Measurements from ENCODE around the gene UNC45A.

The UNC45A gene

DNA sequence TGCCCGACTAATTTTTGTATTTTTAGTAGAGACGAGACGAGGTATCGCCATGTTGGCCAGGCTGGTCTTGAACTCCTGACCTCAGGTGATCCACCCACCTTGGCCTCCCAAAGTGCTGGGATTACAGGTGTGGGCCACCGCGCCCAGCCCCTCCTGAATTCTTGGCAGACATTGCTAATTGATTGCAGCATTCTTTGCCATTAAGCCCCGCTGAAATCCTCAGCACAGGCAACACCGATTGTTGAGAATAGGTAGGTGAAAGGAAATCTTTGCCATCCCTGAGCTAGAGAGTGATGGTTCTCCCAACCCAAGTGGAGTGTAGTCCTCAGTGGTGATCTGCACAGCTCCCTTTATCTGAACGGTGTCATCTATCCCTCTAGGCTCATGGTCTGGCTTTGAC lies 30.3 kb upstream of the UNC45A start:
- Histone ChIP-seq H3K4me1 (ENCODE audit: insufficient read depth, low read length, severe bottlenecking) (peaks cover 18% of the 10 kb centered on the region), H3K27ac (ENCODE audit: low read depth, low read length, poor library complexity, severe bottlenecking) (no peak overlapping the region), H4K20me1 (ENCODE audit: insufficient read depth, low read length) (no peaks in the 10 kb centered on the region), H3F3A (ENCODE audit: insufficient read depth, low read length) (peaks cover 4% of the 10 kb centered on the region; the same call in 1 of the 2 replicates), H3K9me2 (ENCODE audit: low read depth, low read length) (no peaks in the 10 kb centered on the region), H3K27me3 (ENCODE audit: insufficient read depth, low read length) (no peaks in the 10 kb centered on the region), H3K4me2 (ENCODE audit: low read length) (no peak overlapping the region), H3K9me3 (ENCODE audit: low read length) (no peaks in the 10 kb centered on the region), H3K36me3 (ENCODE audit: insufficient read depth, low read length) (peaks cover 35% of the 10 kb centered on the region), H3K79me2 (ENCODE audit: insufficient read depth, low read length) (no peaks in the 10 kb centered on the region), H3K9ac (ENCODE audit: low read length) (no peak overlapping the region), H3K4me3 (ENCODE audit: low read depth, low read length, poor library complexity, severe bottlenecking) (no peak overlapping the region), H2AFZ (ENCODE audit: low read length) (no peak overlapping the region)
- TF ChIP-seq CTCF (IDR thresholded peaks at IDR 0.05; ENCODE audit: low read length) (no peak), EZH2 (IDR thresholded peaks at IDR 0.05; ENCODE audit: borderline replicate concordance, low read length) (no peak)

DNA sequence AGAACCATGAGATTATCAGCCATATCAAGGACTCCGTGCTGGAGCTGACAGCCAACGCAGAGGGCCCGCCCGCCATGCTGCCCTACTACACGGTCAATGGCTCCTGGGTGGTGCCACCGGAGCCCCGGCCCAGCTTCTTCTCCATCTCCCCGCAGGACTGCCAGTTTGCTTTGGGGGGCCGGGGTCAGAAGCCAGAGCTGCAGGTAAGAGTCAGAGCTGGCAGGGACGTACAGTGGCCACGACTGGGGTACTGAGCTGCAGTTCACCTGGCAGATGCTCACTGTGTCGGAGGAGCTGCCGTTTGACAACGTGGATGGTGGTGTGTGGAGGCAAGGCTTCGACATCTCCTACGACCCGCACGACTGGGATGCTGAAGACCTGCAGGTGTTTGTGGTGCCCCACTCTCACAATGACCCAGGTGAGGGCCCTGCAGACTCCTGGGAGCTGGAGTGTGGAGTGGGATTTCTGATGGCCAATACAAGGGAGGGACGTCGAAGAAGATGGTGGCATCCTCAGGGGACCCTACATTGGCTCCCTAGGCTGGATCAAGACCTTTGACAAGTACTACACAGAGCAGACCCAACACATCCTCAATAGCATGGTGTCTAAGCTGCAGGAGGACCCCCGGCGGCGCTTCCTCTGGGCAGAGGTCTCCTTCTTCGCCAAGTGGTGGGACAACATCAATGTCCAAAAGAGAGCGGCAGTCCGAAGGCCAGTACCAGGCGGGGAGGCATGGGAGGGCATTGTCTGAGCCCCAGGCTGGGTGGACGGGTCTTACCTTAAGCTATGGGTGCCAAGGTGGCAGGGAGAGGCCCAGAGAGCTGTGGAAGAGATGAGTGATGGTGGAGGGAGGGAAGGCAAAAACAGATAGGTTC lies 29.5 kb upstream of the UNC45A start:
- Histone ChIP-seq H3K9me3 (ENCODE audit: low read length) (no peaks in the 10 kb centered on the region), H3K4me3 (ENCODE audit: low read depth, low read length, poor library complexity, severe bottlenecking) (no peak overlapping the region), H3K36me3 (ENCODE audit: insufficient read depth, low read length) (peaks cover 35% of the 10 kb centered on the region), H3K27me3 (ENCODE audit: insufficient read depth, low read length) (no peaks in the 10 kb centered on the region), H3K79me2 (ENCODE audit: insufficient read depth, low read length) (no peaks in the 10 kb centered on the region), H3F3A (ENCODE audit: insufficient read depth, low read length) (peaks cover 4% of the 10 kb centered on the region; the same call in 1 of the 2 replicates), H3K4me2 (ENCODE audit: low read length) (no peak overlapping the region), H3K4me1 (ENCODE audit: insufficient read depth, low read length, severe bottlenecking) (peaks cover 18% of the 10 kb centered on the region), H3K27ac (ENCODE audit: low read depth, low read length, poor library complexity, severe bottlenecking) (no peak overlapping the region), H4K20me1 (ENCODE audit: insufficient read depth, low read length) (no peaks in the 10 kb centered on the region), H3K9me2 (ENCODE audit: low read depth, low read length) (no peaks in the 10 kb centered on the region), H2AFZ (ENCODE audit: low read length) (no peak overlapping the region), H3K9ac (ENCODE audit: low read length) (no peak overlapping the region)
- TF ChIP-seq EZH2 (IDR thresholded peaks at IDR 0.05; ENCODE audit: borderline replicate concordance, low read length), result no peak
- no peak for TF ChIP-seq CTCF (IDR thresholded peaks at IDR 0.05; ENCODE audit: low read length)

DNA sequence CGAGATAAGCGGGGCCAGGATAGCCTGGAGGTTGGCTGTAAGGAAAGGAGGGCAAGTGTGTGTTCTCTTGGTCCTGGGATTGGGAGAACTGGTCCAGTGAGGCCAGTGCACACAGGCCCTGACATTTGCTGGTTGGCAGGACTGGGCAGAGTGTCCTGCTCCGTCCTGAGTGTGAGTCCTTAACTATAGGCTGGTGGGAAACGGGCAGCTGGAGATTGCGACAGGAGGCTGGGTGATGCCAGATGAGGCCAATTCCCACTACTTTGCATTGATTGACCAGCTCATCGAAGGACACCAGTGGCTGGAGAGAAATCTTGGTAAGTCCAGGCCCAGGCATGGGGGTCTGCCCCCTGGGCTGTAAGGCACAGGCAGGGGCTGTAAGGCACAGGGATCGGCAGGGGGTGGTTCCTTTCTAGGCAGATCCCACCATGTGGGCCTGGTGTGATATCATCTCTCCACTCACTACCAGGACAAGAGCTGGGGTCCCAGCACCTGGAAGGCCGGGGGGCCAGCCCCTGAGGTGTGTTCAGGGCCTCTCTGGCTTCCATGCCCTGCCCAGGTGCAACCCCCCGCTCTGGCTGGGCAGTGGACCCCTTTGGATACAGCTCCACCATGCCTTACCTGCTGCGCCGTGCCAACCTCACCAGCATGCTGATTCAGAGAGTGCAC lies 28.8 kb upstream of the UNC45A start:
- peaks cover 18% of the 10 kb centered on the region for H3K4me1 ChIP-seq (ENCODE audit: insufficient read depth, low read length, severe bottlenecking)
- no peak overlapping the region for H3K9ac ChIP-seq (ENCODE audit: low read length)
- no peak overlapping the region for H3K4me2 ChIP-seq (ENCODE audit: low read length)
- TF ChIP-seq EZH2 (IDR thresholded peaks at IDR 0.05; ENCODE audit: borderline replicate concordance, low read length) (no peak), CTCF (IDR thresholded peaks at IDR 0.05; ENCODE audit: low read length) (no peak)
- H3K9me3 ChIP-seq (ENCODE audit: low read length), result no peaks in the 10 kb centered on the region
- no peak overlapping the region for H2AFZ ChIP-seq (ENCODE audit: low read length)
- H3K36me3 ChIP-seq (ENCODE audit: insufficient read depth, low read length), result peaks cover 42% of the 10 kb centered on the region
- peaks cover 4% of the 10 kb centered on the region; the same call in 1 of the 2 replicates for H3F3A ChIP-seq (ENCODE audit: insufficient read depth, low read length)
- H3K27me3 ChIP-seq (ENCODE audit: insufficient read depth, low read length), result no peaks in the 10 kb centered on the region
- no peaks in the 10 kb centered on the region for H3K9me2 ChIP-seq (ENCODE audit: low read depth, low read length)
- no peak overlapping the region for H3K4me3 ChIP-seq (ENCODE audit: low read depth, low read length, poor library complexity, severe bottlenecking)
- H3K27ac ChIP-seq (ENCODE audit: low read depth, low read length, poor library complexity, severe bottlenecking), result no peak overlapping the region
- H4K20me1 ChIP-seq (ENCODE audit: insufficient read depth, low read length), result no peaks in the 10 kb centered on the region
- no peaks in the 10 kb centered on the region for H3K79me2 ChIP-seq (ENCODE audit: insufficient read depth, low read length)

Measured in OCI-LY1 (cell line).